ENCODE measurements around the gene GIMD1.
"Not testable (repeated sequence)": the region's sequence is repeated elsewhere in the genome, so short reads cannot be mapped to it uniquely, and the experiment has no call there.

GIMD1 gene

GRCh38 chr4:106368678-106369077, at the start of gene GIMD1:
Gene GIMD1, minus strand, starts transcription at chr4:106368778. Its CDS starts 1,343 bp downstream, at chr4:106367435.
- DNase-seq = no peak

DNA sequence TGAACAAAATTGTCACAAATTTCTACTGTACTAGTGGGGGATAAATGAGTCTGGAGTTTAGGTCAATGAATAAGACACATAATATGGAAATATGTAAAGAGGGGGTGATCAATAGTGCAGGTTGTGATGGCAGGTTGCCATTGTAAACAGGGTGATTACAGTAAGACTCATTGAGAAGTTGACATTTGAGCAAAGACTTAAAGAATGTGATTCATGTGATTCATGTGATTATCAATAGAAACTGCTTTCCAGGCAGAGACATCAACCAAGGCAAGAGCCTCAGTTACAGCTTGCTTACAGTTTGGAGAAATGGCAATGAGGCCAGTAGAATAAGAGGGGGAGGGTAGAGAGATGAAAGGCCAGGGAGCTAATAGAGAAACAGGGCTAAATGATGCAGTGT, 45.8 kb upstream of the GIMD1 start:
- DNase-seq = no peak

DNA sequence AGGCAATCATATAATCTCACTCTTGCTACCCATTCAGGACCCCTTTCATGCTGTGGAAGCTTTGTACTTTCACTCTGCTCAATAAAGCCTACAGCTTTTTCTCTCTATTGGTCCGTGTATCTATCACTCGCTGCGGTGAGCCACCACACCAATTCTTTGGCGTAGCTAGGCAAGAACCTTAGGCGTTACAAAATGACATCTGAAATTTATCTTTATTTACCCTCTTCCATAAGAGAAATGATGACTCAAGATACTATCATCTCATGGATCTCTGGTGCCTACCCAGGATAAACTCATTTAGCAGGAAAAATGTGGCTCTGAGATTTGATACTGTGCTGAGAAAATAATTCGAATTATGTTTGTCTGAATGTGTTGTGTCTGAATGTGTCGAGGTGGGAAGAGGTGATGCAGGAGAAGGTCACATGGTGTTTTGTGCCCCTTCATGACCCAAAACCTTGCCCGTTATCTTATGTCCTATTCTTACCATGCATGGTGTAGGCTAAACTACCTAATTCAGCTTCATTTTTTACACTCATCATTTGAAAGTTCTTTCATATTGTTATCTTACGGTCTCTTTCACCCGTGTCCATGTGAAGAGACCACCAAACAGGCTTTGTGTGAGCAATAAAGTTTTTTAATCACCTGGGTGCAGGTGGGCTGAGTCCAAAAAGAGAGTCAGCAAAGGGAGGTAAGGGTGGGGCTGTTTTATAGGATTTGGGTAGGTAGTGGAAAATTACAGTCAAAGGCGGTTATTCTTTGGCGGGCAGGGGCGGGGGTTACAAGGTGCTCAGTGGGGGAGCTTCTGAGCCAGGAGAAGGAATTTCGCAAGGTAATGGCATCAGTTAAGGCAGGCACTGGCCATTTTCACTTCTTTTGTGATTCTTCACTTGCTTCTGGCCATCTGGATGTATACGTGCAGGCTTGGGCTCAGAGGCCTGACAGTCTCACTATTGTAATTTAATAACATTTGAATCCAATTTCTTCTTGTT, 41.6 kb upstream of the GIMD1 start:
- DNase-seq = no peak

GRCh38 chr4:106408004-106408403, 39.4 kb upstream of the GIMD1 start:
- not testable (repeated sequence) for DNase-seq

- DNase-seq = no peak
These were observed 32.6 kb upstream of the GIMD1 start for GRCh38 chr4:106401157-106401556.

DNA sequence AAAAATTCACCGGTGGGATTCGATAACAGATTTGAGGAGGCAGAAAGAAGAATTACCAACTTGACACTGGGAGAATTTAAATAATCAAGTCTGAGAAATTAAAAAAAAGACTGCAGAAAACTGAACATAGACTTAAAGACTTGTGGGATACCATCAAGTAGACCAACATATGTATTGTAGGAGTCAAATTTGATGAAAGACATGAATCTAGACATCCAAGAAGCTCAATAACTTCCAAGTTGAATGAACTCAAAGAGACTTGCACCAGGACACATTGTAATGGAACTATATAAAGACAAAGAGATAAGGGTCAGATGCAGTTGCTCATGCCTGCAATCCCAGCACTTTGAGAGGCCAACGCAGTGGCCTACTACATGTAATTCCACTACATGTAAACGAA, 30.3 kb upstream of the GIMD1 start:
- not testable (repeated sequence) for DNase-seq

- no peak for DNase-seq
These were observed 27.0 kb upstream of the GIMD1 start for GRCh38 chr4:106395582-106395981.

- no peak for DNase-seq
These were observed 17.3 kb upstream of the GIMD1 start for GRCh38 chr4:106385853-106386393.

- no peak for DNase-seq
These were observed 16.3 kb upstream of the GIMD1 start for GRCh38 chr4:106384878-106385277.

GRCh38 chr4:106380179-106380578, 11.6 kb upstream of the GIMD1 start:
- DNase-seq = no peak

DNA sequence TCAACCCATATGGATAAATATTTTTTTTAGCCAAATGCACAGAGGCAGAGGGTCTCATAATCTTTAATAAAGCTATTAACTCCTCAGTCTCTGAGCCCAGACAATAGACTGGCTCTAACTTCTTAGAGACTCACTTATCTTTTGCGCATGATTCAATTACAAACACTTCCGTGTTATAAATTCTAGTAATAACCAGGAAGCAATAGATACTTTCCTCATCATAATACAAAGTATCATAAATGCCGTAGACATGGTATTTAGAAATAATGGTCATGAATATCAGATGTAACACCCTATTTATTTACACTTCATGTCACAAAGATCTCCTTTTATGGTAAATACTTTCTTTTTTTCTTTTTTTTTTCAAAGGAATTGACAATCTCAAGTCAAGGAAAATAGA, 4.4 kb upstream of the GIMD1 start:
- no peak for DNase-seq

DNA sequence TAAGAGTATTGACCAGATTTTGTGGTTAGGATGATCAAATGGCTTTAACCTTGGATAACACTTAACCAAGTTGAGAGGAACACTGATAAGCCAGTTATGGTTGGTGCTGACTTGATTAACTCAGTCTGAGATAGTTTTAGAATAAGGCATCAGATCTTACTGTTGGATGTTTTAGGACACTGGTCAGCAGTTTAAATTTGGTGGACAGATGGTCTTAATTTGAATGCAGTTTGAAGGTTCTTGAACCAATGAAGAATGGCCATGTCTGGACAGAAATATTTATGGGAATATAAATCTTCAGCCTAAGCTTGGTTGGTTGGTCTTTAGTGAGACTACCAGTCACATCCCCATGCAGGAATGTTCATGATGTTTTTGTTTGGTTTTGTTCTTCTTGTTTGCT, 2.6 kb upstream of the GIMD1 start:
- no peak for DNase-seq

DNA sequence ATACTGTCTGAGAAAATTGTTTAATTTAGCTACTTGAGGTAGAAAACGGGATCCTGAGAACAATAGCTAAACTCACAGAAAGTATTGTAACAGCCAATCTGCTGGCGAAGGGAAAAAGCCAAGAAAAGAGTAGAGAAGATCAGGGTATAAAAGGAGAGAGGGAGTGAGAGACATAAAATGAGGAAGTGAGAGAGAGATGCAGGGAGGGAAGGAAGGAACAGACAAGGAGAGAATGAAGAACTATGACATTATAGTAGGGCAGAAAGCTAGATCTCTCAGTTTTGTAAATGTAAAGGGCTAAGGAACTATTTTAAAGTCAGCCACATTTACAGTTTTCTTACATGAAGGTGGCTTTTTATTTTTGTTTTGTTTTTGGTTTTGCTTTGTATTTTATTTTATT, 1.6 kb upstream of the GIMD1 start:
- no peak for DNase-seq

- no peak for DNase-seq
These were observed 980 bp upstream of the GIMD1 start for GRCh38 chr4:106369456-106370060.

DNA sequence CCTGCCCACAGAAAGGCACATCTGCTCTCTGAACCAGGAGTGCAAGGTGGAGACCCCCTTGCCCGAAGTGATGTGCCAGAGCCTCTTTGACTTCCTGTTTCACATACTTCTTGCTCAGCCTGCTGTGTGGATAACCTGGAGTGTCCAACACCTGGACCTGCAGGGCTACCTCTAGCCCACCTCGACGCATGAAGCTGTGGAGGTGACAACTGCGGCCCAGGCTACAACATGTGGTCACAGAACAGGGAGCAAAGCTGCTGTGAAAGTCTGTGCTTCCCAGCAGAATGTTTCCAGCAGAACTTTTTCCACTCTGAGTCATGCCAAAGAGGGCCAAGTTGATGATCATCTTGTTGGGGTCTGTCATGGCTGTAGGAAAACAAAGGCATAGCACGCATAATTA, 1.5 kb downstream of the GIMD1 start:
- no peak for DNase-seq

DNA sequence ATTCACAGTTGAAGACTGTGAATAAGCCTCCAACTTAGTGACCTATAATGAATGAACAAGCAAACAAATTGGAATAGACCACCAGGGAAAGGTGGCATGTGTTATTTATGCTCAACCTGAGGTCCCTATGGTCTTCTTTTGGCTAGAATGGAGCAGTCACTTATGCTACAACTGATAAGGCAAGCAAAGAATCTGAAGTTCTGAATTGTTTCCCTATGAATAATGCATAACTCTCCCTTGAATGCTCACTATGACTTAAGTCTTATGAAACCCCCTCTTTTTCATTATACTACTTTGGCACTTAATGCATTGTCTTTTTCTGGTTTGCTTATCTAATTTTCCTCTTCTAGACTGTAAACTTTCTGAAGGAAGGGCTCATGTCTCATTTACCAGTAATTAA, 2.6 kb downstream of the GIMD1 start:
- no peak for DNase-seq

GRCh38 chr4:106365613-106366012, 3.0 kb downstream of the GIMD1 start:
- DNase-seq = no peak

DNA sequence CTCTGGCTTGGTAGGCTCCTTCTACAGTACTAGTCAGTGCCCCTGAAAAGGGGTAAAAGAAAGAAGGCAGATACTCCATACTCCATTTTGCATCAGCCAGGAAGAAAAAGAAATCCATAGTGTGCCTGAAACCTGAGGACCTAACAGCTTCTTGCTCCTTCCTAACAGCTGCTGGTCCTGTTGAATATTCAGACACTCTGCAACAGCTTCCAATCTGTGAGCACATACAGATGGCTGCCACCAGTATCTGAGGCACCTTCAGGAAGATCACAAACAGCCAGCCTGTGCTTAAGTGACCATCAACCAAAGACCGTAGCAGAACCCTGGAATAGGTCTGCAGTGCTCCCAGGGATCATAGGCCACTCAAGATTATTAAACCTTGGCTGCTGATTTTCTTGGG, 4.3 kb downstream of the GIMD1 start:
- no peak for DNase-seq

- no peak for DNase-seq
These were observed 6.3 kb downstream of the GIMD1 start for GRCh38 chr4:106362086-106362825.

DNA sequence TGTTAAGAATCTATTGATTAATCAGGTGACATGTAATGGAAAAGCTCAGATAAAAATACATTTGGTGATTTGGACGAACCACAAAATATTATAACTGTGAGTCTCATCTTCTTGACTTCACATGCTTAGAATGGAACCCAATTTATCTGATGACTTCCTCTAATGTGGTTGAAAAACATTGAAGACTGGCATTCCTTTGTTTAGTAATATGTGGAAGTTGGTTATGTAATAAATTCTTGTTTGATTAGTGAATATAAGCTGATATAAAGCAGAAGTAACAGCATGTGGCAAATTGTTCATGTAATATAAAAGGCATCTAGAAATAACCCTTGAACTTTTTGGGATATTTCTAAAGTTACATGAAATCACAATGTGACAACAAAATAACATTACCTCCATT, 9.7 kb downstream of the GIMD1 start:
- DNase-seq = no peak

- DNase-seq = no peak
These were observed 13.4 kb downstream of the GIMD1 start for GRCh38 chr4:106355193-106355592.

DNA sequence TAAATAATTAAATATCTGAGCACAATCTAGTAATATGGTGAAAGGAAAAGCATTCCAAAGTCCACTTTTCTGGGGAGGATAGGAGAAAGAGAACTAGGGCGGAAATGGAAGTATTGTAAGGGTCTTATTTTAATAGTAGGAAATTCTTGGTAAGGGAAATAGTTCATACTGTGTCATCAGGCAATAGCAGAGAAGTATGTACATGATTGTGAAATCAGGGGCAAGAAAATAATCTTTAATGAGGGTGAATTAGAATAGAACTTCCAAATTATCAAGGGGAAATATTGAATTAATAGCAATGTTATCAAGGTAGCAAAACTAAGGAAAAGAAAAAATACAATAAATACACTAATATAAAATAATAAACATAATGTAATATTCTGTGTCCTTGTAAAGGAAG, 14.8 kb downstream of the GIMD1 start:
- DNase-seq = no peak

DNA sequence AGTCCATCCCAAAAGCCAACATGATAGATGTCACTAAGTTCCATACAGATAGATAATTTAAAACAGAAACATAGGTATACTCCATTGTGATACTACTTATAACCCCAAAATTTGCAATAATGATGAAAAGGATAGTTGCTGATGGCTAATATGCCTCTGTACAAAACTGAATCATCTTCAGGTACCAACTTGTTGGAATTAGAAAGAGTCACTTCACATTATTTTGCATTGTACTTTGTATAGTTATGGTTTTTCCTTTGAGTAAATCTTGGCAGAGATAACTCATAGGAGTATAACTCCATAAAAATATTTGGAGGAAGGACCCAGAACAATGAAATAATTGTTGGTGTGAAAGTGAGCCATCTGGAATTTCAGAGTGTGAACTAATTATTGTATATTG, 17.6 kb downstream of the GIMD1 start:
- no peak for DNase-seq

Measured in activated CD4-positive, alpha-beta T cell treated with anti-CD3 and anti-CD28 coated beads, Interleukin-2, amount 50 U/mL, for 1 hour (primary cell).